GM19438 (cell line): ENCODE measurements around the gene LRRC75A.
"Not testable (repeated sequence)": the region's sequence is repeated elsewhere in the genome, so short reads cannot be mapped to it uniquely, and the experiment has no call there.

ENCODE experiments used
- ATAC-seq: cut with Tn5 transposase; IDR thresholded peaks from one replicate; pipeline ENCODE4 v1.9.1; 2021; ENCODE audit warnings: low read depth; ENCODE audit not compliant: unreplicated experiment

LRRC75A gene

GRCh38 chr17:16415031-16415924 is 76.7 kb downstream of the LRRC75A start, which contains the start of gene TRPV2:
Gene TRPV2 (plus strand): TSS chr17:16415571. CDS start chr17:16417669, 2,098 bp downstream.
- ATAC-seq, result no peak

- ATAC-seq, result peak; percentile 90
These were observed 83.9 kb downstream of the LRRC75A start for GRCh38 chr17:16407911-16408588.

GRCh38 chr17:16406742-16407674 is 85.0 kb downstream of the LRRC75A start:
- no peak for ATAC-seq

- not testable (repeated sequence) for ATAC-seq
These were observed 88.1 kb downstream of the LRRC75A start for GRCh38 chr17:16403847-16404246.

- ATAC-seq, result no peak
These were observed 93.4 kb downstream of the LRRC75A start for GRCh38 chr17:16398270-16399267.

GRCh38 chr17:16396693-16397092 is 95.3 kb downstream of the LRRC75A start:
- not testable (repeated sequence) for ATAC-seq

- ATAC-seq, result not testable (repeated sequence)
These were observed 96.1 kb downstream of the LRRC75A start for GRCh38 chr17:16395887-16396286.

- ATAC-seq, result not testable (repeated sequence)
These were observed 99.5 kb downstream of the LRRC75A start for GRCh38 chr17:16392491-16392890.
